CD14-positive monocyte (primary cell): ENCODE data around the gene PRKG2. TPM values are rescaled to one million over a fixed set of nuclear protein-coding genes. Genes with fewer than 3 reads are reported as not detected.

Experiments
- DNase-seq, 3 donors: peaks; one replicate each; pipeline ENCODE4 v3.0.0-alpha.2; 2011 to 2022
- H2AFZ ChIP-seq: 2 replicates; pipeline ENCODE4 v1.6.0; 2012; ENCODE audit warnings: mild to moderate bottlenecking, low read depth, low read length, inconsistent platforms; ENCODE audit not compliant: insufficient read depth, poor library complexity, severe bottlenecking
- H3K27ac ChIP-seq, 2 donors: 1 replicate in 1 of 2; 2 replicates in 1 of 2; pipeline ENCODE4 v1.5.1; 2012 to 2013; ENCODE audit warnings: low read length in 2 of 2, control low read depth in 1 of 2, inconsistent platforms in 1 of 2, low read depth in 1 of 2, mild to moderate bottlenecking in 1 of 2
- H3K27me3 ChIP-seq, 2 donors: one replicate each; pipeline versions ENCODE4 v1.6.0 to v1.6.1; 2011 to 2013; ENCODE audit warnings: low read length in 2 of 2; ENCODE audit not compliant: control insufficient read depth in 2 of 2, insufficient read depth in 2 of 2
- H3K36me3 ChIP-seq, 2 donors: replicated peaks in 1 of 2; 1 replicate in 1 of 2; 2 replicates in 1 of 2; pipeline versions ENCODE4 v1.5.1 to v1.6.1; 2012 to 2013; ENCODE audit warnings: low read length in 2 of 2, control low read depth in 1 of 2, inconsistent platforms in 1 of 2, mild to moderate bottlenecking in 1 of 2; ENCODE audit not compliant: insufficient read depth in 2 of 2, control insufficient read depth in 1 of 2
- H3K4me1 ChIP-seq, 2 donors: 1 replicate in 1 of 2; 2 replicates in 1 of 2; pipeline versions ENCODE4 v1.5.1 to v1.6.1; 2012 to 2013; ENCODE audit warnings: low read length in 2 of 2, control low read depth in 1 of 2, inconsistent platforms in 1 of 2, mild to moderate bottlenecking in 1 of 2, moderate library complexity in 1 of 2; ENCODE audit not compliant: insufficient read depth in 2 of 2, control insufficient read depth in 1 of 2
- H3K4me2 ChIP-seq: replicated peaks from 2 replicates; pipeline ENCODE3; 2012; ENCODE audit warnings: low read length, moderate library complexity, mild to moderate bottlenecking; ENCODE audit not compliant: poor library complexity, severe bottlenecking; ENCODE audit errors: extremely low read depth
- H3K4me3 ChIP-seq, 3 experiments: fragments of 200-600 bp in 1 of 3; sonication (generic) in 1 of 3; replicated peaks in 1 of 3; 1 replicate in 2 of 3; 2 replicates in 1 of 3; pipeline ENCODE4 v1.5.1; 2011 to 2013; ENCODE audit warnings: low read length in 3 of 3, mild to moderate bottlenecking in 3 of 3, control low read depth in 2 of 3, low read depth in 2 of 3, inconsistent platforms in 1 of 3, moderate library complexity in 1 of 3
- H3K79me2 ChIP-seq: 2 replicates; pipeline ENCODE4 v1.6.0; 2012; ENCODE audit warnings: mild to moderate bottlenecking, control low read depth, inconsistent platforms, low read length, moderate library complexity; ENCODE audit not compliant: insufficient read depth
- H3K9ac ChIP-seq: 2 replicates; pipeline ENCODE4 v1.6.0; 2017; ENCODE audit warnings: low read length, mild to moderate bottlenecking; ENCODE audit not compliant: insufficient read depth, poor library complexity, severe bottlenecking
- H3K9me3 ChIP-seq, 2 donors: replicated peaks in 1 of 2; 1 replicate in 1 of 2; 2 replicates in 1 of 2; pipeline versions ENCODE4 v1.5.1 to v1.6.1; 2012 to 2013; ENCODE audit warnings: low read length in 2 of 2, control low read depth in 1 of 2; ENCODE audit not compliant: control insufficient read depth in 1 of 2, insufficient read depth in 1 of 2
- H4K20me1 ChIP-seq: 2 replicates; pipeline ENCODE4 v1.6.0; 2012; ENCODE audit warnings: mild to moderate bottlenecking, low read length, control low read depth, moderate library complexity; ENCODE audit not compliant: insufficient read depth
- H3K27ac Mint-ChIP-seq, 7 donors: one replicate each; pipeline ENCODE4 v1.8.0; 2020; ENCODE audit warnings: mild to moderate bottlenecking in 7 of 7, mixed read lengths in 7 of 7, moderate library complexity in 6 of 7, inconsistent platforms in 2 of 7
- H3K27me3 Mint-ChIP-seq, 3 donors: one replicate each; pipeline ENCODE4 v1.8.0; 2021 to 2022; ENCODE audit warnings: low read depth in 3 of 3, mild to moderate bottlenecking in 3 of 3, mixed read lengths in 3 of 3, moderate library complexity in 3 of 3, inconsistent platforms in 1 of 3
- H3K36me3 Mint-ChIP-seq, 2 donors: one replicate each; pipeline ENCODE4 v1.8.0; 2020; ENCODE audit warnings: mixed read lengths in 2 of 2, inconsistent platforms in 1 of 2, mild to moderate bottlenecking in 1 of 2
- H3K4me1 Mint-ChIP-seq: one replicate; pipeline ENCODE4 v1.8.0; 2020; ENCODE audit warnings: mild to moderate bottlenecking, mixed read lengths
- H3K4me3 Mint-ChIP-seq, 2 donors: one replicate each; pipeline ENCODE4 v1.8.0; 2020; ENCODE audit warnings: mild to moderate bottlenecking in 2 of 2, mixed read lengths in 2 of 2, moderate library complexity in 1 of 2
- H3K9me3 Mint-ChIP-seq, 7 donors: one replicate each; pipeline ENCODE4 v1.8.0; 2020 to 2022; ENCODE audit warnings: mixed read lengths in 7 of 7, mild to moderate bottlenecking in 6 of 7, moderate library complexity in 6 of 7, inconsistent platforms in 2 of 7
- WGBS: methylation state at CpG from one replicate; pipeline ENCODE4 v1.1.5; 2013; ENCODE audit warnings: missing lambda C conversion rate; ENCODE audit not compliant: insufficient coverage; 5-methylcytosine and 5-hydroxymethylcytosine counted together
- intact Hi-C, 2 donors: fragments of 100-400 bp; cut with micrococcal nuclease; formaldehyde crosslinking; loops; one replicate each; pipeline versions ENCODE4 v1.15.0 to v1.15.1; 2023
- polyA plus RNA-seq, 3 donors: library from polyadenylated mRNA; depleted of rRNA in 1 of 3; unstranded in 2 of 3; stranded (reverse) in 1 of 3; fragments of 300-500 nt in 2 of 3; fragments of >200 nt in 1 of 3; fragmentation: Illumina TruSeq in 2 of 3; gene quantifications; 1 replicate in 2 of 3; 2 replicates in 1 of 3; pipeline ENCODE4 v1.2.3, GENCODE V29; 2012 to 2021
- TF ChIP-seq, protein P1 (sequence below): fragments of 200-600 bp; IDR thresholded peaks from one replicate; pipeline ENCODE4 v1.8.0; 2022; ENCODE audit warnings: antibody characterized with exemption, mild to moderate bottlenecking

Gene PRKG2
- polyA plus RNA-seq, 3 donors: 0.10 TPM; not detected in 2

- no CpG with 5 or more reads among the region's 4 CpGs for WGBS
- H3K27me3 Mint-ChIP-seq: peaks cover 6 to 7% (median 6%) of the 10 kb centered on the region in 3 donors
Measured at GRCh38 chr4:81039351-81039972, 175.6 kb downstream of the PRKG2 start.

DNA sequence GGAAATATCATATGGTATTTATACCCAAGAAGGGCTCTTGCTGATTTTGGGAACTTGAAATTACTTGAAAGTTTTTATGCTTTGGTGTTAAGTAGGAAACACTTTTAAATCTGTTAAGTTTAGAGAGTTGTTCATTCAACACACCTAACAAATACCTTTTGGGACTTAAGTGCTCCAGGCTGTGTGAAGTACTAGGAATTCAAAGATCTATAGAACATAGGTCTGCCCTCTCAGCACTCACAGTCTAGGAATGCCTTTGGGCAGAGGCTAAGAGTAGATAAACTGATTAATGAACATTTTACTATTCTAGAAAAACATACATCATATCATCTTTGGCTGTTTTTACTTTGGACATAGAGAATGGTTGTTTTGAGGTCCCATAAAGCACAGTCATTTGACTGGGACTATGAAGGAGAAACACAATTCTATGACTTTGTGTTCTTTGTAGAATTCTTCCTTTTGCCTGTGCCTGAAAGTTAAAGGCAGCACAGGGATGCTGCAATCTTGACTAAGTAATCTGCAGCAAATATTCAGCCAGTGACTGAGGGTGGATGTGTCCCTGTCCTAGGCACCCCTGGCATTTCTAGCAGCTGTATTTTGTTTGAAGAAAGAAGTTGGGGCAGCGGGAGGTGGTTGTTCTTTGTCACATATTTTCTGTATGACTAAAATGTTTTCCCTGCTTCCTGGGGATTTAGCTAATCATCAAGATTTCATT lies 176.2 kb downstream of the PRKG2 start:
- no peak overlapping the region for H3K4me2 ChIP-seq
- H3K4me3 Mint-ChIP-seq: no peak overlapping the region
- no peak overlapping the region for H3K4me3 ChIP-seq
- intact Hi-C loops: no loop called here
- no peaks in the 10 kb centered on the region for H3K36me3 ChIP-seq
- H3K4me1 ChIP-seq: no peaks in the 10 kb centered on the region
- TF ChIP-seq, protein P1, sequence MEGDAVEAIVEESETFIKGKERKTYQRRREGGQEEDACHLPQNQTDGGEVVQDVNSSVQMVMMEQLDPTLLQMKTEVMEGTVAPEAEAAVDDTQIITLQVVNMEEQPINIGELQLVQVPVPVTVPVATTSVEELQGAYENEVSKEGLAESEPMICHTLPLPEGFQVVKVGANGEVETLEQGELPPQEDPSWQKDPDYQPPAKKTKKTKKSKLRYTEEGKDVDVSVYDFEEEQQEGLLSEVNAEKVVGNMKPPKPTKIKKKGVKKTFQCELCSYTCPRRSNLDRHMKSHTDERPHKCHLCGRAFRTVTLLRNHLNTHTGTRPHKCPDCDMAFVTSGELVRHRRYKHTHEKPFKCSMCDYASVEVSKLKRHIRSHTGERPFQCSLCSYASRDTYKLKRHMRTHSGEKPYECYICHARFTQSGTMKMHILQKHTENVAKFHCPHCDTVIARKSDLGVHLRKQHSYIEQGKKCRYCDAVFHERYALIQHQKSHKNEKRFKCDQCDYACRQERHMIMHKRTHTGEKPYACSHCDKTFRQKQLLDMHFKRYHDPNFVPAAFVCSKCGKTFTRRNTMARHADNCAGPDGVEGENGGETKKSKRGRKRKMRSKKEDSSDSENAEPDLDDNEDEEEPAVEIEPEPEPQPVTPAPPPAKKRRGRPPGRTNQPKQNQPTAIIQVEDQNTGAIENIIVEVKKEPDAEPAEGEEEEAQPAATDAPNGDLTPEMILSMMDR: no peak
- H3K36me3 Mint-ChIP-seq: no peaks in the 10 kb centered on the region
- H3K9ac ChIP-seq: no peak overlapping the region
- H3K9me3 Mint-ChIP-seq: no peaks in the 10 kb centered on the region
- H3K9me3 ChIP-seq: no peaks in the 10 kb centered on the region
- no peak overlapping the region for H3K27ac ChIP-seq
- H3K27me3 Mint-ChIP-seq: peaks cover 6 to 9% (median 9%) of the 10 kb centered on the region in 3 donors
- DNase-seq: no peak
- WGBS: no CpG with 5 or more reads among the region's 1 CpG
- H3K27me3 ChIP-seq: peaks cover 20 to 24% of the 10 kb centered on the region in 2 donors
- H3K27ac Mint-ChIP-seq: no peak overlapping the region
- H3K4me1 Mint-ChIP-seq: peaks cover 2% of the 10 kb centered on the region
- no peaks in the 10 kb centered on the region for H4K20me1 ChIP-seq
- no peaks in the 10 kb centered on the region for H3K79me2 ChIP-seq
- no peak overlapping the region for H2AFZ ChIP-seq

More at GRCh38 chr4:81039351-81039972, 175.6 kb downstream of the PRKG2 start:
- Mint-ChIP-seq H3K4me3 (no peak overlapping the region), H3K27ac (no peak overlapping the region), H3K36me3 (no peaks in the 10 kb centered on the region), H3K9me3 (no peaks in the 10 kb centered on the region), H3K4me1 (peaks cover 2% of the 10 kb centered on the region)
- H3K9ac ChIP-seq: no peak overlapping the region
- H3K9me3 ChIP-seq: no peaks in the 10 kb centered on the region
- H3K27ac ChIP-seq: no peak overlapping the region
- no peaks in the 10 kb centered on the region for H3K79me2 ChIP-seq
- no peak overlapping the region for H2AFZ ChIP-seq
- no peaks in the 10 kb centered on the region for H3K4me1 ChIP-seq
- TF ChIP-seq, protein P1: no peak
- H3K36me3 ChIP-seq: no peaks in the 10 kb centered on the region
- H4K20me1 ChIP-seq: no peaks in the 10 kb centered on the region
- H3K27me3 ChIP-seq: peaks cover 20 to 23% of the 10 kb centered on the region in 2 donors
- peak in 1 of 3 donors; percentile 6 for DNase-seq
- intact Hi-C loops: no loop called here
- H3K4me2 ChIP-seq: no peak overlapping the region
- H3K4me3 ChIP-seq: no peak overlapping the region

Other genes with a start within 250 kb of the PRKG2 start
- gene BMP3, start 184.5 kb downstream of the PRKG2 start, polyA plus RNA-seq: not detected